ENCODE results near the gene EVA1C. TPM values are rescaled to one million over a fixed set of nuclear protein-coding genes. Genes with fewer than 3 reads are reported as not detected.

EVA1C gene
- total and polyA plus RNA-seq, 9 donors: 27.1 to 156 (median 48.8) TPM

GRCh38 chr21:32423320-32424190, 11.0 kb downstream of the EVA1C start:
- DNase-seq: no peak
- no peaks in the 10 kb centered on the region for H3K4me1 ChIP-seq (ENCODE audit: insufficient read depth)
- no peaks in the 10 kb centered on the region for H3K36me3 ChIP-seq
- no peaks in the 10 kb centered on the region for H3K9me3 ChIP-seq
- no peak overlapping the region for H3K4me3 ChIP-seq
- H3K27me3 ChIP-seq: no peaks in the 10 kb centered on the region
- TF ChIP-seq POLR2A (IDR thresholded peaks at IDR 0.05) (no peak), EP300 (IDR thresholded peaks at IDR 0.05) (no peak)
- TF ChIP-seq, protein P1, sequence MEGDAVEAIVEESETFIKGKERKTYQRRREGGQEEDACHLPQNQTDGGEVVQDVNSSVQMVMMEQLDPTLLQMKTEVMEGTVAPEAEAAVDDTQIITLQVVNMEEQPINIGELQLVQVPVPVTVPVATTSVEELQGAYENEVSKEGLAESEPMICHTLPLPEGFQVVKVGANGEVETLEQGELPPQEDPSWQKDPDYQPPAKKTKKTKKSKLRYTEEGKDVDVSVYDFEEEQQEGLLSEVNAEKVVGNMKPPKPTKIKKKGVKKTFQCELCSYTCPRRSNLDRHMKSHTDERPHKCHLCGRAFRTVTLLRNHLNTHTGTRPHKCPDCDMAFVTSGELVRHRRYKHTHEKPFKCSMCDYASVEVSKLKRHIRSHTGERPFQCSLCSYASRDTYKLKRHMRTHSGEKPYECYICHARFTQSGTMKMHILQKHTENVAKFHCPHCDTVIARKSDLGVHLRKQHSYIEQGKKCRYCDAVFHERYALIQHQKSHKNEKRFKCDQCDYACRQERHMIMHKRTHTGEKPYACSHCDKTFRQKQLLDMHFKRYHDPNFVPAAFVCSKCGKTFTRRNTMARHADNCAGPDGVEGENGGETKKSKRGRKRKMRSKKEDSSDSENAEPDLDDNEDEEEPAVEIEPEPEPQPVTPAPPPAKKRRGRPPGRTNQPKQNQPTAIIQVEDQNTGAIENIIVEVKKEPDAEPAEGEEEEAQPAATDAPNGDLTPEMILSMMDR (IDR thresholded peaks at IDR 0.05): no peak
- no peak overlapping the region for H3K27ac ChIP-seq
- intact Hi-C loops (cut with DNase I): no loop called here
- 82 to 83% (median 83%) methylated on average over 9 of the region's 9 CpGs for WGBS, 3 donors

- intact Hi-C loops (cut with DNase I): no loop called here
- Histone ChIP-seq H3K27ac (no peak overlapping the region), H3K36me3 (no peaks in the 10 kb centered on the region), H3K4me1 (ENCODE audit: insufficient read depth) (no peaks in the 10 kb centered on the region), H3K9me3 (no peaks in the 10 kb centered on the region), H3K27me3 (no peaks in the 10 kb centered on the region), H3K4me3 (no peak overlapping the region)
- 61 to 77% (median 63%) methylated on average over 2 of the region's 2 CpGs for WGBS, 3 donors
- TF ChIP-seq, protein P1 (IDR thresholded peaks at IDR 0.05): no peak
- no peak for TF ChIP-seq POLR2A (IDR thresholded peaks at IDR 0.05)
- TF ChIP-seq EP300 (IDR thresholded peaks at IDR 0.05): no peak
- no peak for DNase-seq
Observed at GRCh38 chr21:32424191-32424535, 11.7 kb downstream of the EVA1C start.

GRCh38 chr21:32424674-32425073, 12.2 kb downstream of the EVA1C start:
- TF ChIP-seq POLR2A (IDR thresholded peaks at IDR 0.05) (no peak), EP300 (IDR thresholded peaks at IDR 0.05) (no peak)
- TF ChIP-seq, protein P1 (IDR thresholded peaks at IDR 0.05): no peak
- no peak for DNase-seq
- 92 to 96% (median 92%) methylated on average over 5 of the region's 5 CpGs for WGBS, 3 donors

GRCh38 chr21:32425628-32426027, 13.1 kb downstream of the EVA1C start:
- WGBS, 3 donors: 92 to 98% (median 95%) methylated on average over 4 of the region's 4 CpGs
- H3K4me1 ChIP-seq (ENCODE audit: insufficient read depth): no peaks in the 10 kb centered on the region

More at GRCh38 chr21:32424674-32425073, 12.2 kb downstream of the EVA1C start:
- H3K4me1 ChIP-seq (ENCODE audit: insufficient read depth): no peaks in the 10 kb centered on the region
- no peaks in the 10 kb centered on the region for H3K9me3 ChIP-seq
- no peaks in the 10 kb centered on the region for H3K36me3 ChIP-seq
- intact Hi-C loops (cut with DNase I): no loop called here
- no peaks in the 10 kb centered on the region for H3K27me3 ChIP-seq
- no peak overlapping the region for H3K4me3 ChIP-seq
- no peak overlapping the region for H3K27ac ChIP-seq

More at GRCh38 chr21:32425628-32426027, 13.1 kb downstream of the EVA1C start:
- no peaks in the 10 kb centered on the region for H3K27me3 ChIP-seq
- TF ChIP-seq EP300 (IDR thresholded peaks at IDR 0.05) (no peak), POLR2A (IDR thresholded peaks at IDR 0.05) (no peak)
- TF ChIP-seq, protein P1 (IDR thresholded peaks at IDR 0.05): no peak
- no peaks in the 10 kb centered on the region for H3K36me3 ChIP-seq
- H3K4me3 ChIP-seq: no peak overlapping the region
- H3K9me3 ChIP-seq: no peaks in the 10 kb centered on the region
- DNase-seq: no peak
- intact Hi-C loops (cut with DNase I): no loop called here
- no peak overlapping the region for H3K27ac ChIP-seq

Measured in ovary (tissue), 9 donors.